ENCODE measurements around the gene FGF14.
A peak's percentile ranks its signal among the peaks of the same experiment; 100 is the strongest.

The FGF14 gene

GRCh38 chr13:101706651-101707050, 695.2 kb downstream of the FGF14 start:
- no peak for DNase-seq

- DNase-seq = no peak
Observed at GRCh38 chr13:101703838-101704237, 698.0 kb downstream of the FGF14 start.

DNA sequence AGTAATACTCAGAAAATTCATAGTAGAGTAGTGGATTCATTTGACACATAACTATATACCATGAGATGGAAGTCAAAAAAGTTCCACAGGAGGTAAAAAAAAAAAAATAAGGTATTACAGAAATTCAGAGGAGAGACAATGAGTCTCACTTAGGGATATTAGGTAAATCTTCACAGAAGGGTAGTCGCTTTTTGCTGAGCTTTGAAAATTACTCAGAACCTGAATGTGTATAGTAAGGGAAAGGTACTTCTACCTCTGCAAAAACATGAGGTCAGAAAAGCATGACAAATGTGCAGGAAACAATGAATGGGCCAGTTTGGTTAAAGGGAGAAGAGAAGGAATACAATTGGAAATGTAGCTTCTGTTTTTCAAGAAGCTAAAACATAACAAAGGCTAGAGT, 698.8 kb downstream of the FGF14 start:
- no peak for DNase-seq

DNA sequence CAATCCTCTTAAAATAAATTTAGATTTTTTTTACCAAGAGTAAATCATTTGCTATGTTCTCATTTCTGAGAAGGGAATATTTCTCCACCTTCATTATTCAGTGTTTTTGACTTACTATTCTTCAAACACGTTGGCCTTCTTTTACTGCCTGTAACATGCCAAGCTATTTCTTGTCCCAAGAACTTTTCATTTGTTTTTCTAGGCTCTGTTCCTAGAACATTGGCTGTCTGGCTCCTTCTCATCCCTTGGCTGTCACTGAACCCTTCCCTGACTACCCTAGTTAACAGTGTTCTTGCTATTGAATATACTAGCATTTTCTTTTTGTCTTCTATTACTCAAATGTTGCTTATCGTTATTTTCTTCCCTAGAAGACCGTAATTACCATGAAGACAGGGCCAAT, 701.2 kb downstream of the FGF14 start:
- peak; percentile 30 for DNase-seq

DNA sequence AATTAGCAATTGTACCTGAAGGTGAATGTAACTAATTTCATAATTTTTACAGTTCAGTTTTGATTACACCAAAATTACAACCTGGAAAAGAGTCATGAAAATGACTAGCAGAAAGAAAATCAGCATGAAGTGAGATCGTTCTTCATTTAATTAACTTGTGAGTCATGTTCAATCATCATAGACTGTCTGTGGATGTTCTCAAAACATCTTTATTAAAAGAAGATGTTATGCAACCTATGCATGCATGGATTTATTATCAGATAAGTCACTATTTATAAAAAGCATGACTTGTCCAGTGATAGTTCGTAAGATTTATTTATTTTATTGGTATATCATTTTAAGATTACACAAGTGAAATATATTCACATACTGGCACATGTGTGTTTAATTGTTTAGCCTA, 703.4 kb downstream of the FGF14 start:
- no peak for DNase-seq

DNA sequence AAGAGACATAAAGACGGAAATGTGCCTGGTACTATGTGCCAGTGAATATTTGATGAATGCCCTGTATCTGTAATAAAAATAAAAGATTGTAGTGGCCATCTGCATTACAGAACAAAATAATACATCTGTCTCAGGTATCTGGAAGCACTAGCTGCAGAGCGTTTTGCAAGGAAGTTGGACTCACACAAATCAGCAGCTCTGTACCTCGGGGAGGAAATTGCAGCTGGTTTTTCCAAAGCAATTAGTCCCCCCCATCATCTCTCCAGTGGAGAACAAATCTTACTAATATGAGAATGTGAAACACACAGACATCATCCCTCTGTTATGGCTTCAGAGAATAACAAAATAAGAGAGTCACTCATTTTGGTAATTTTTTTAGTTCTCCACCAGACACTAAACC, 704.1 kb downstream of the FGF14 start:
- DNase-seq = no peak

- DNase-seq = no peak
Observed at GRCh38 chr13:101695870-101696516, 705.9 kb downstream of the FGF14 start.

DNA sequence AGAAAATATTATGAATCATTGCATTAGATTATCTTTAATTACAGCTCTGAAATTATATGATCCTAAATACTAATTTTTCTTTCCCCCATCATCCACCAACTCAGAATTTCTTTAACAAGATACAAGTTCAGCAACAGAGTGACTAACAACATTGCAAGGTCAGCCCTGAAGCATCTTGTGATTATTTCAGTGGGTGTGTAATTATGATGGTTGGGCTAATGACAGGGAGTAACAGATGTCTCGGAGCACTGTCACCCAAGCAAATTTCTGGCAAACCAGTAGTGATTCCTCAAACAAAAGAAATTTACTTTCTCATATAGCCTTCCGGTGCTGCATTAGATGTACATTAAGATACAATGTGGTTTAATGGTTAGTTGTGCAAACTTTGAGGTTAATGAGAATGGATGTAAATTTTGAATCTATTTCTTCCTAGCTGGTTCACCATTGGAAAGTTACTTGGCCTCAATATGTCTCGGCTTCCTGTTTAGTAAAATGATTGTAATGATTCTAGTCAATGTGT, 710.4 kb downstream of the FGF14 start:
- no peak for DNase-seq

GRCh38 chr13:101690871-101691270, 711.0 kb downstream of the FGF14 start:
- no peak for DNase-seq

GRCh38 chr13:101686003-101686402, 715.8 kb downstream of the FGF14 start:
- DNase-seq = no peak

DNA sequence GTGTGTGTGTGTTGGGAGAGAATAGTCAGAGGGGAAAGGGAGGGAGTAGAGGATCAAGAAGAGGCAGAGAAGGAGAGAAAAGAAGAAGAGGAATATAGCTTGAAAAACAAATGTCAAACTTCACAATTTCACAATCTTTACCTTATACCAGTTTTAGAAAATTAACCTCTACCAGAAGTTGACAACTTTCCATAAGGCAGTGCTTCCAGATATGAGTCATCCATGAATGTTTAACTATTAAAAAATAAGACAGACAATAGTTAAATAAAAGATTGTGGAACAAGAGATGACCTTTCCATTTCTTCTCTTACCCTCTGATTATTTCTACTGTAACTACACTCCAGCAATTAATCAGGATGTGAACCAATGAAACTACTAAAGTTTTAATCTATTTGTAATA, 720.0 kb downstream of the FGF14 start:
- no peak for DNase-seq

DNA sequence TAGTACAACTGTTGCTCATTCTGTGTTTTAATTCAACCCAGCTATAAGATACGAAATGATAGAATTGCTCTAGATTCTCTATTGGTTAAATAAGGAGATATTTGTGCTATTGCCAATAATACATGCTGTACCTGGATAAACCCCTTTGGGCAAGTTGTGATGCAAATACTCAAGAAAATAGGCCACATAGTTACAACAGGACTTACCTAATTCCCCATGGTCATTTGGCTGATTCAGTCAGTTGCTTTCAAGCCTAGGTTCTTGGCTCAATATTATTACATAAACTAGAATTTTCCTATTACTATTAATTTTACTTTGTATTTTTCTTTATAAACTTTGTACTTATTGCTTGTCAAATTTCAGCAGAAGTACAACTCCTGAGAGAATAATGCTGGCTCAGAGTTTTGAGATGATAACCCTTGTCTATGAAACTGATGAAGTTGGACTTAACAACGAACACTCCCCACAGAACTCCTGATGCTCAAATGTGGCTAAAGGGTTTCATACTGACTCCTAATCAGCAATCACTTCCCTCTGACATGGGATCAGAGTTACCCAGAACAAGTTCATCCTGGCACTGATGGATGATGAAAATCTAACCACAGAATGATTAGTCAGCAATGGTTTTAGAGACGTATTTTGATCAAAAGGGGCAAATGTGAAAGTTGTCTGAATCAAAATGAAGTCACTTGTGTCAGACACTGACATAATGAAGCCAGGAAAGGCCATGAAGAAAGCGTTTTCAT, 728.3 kb downstream of the FGF14 start:
- DNase-seq = no peak

DNA sequence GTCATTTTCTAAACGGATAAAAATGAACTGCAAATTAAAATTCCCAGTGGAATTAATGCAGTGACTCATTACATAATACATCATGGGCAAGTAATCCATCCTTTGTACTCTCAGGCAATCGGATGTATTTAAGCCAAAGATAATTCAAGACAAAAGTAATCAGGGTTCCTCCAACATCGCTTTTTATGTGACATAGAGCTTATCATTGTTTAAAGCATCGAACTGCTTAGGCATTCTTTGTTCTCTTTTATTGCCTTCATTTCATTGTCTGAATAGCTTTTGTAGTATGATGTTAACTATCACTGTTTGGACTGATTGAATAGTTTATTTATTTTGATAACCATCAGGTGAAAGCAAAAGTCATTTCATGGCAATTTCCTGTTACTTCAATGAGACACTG, 740.0 kb downstream of the FGF14 start:
- no peak for DNase-seq

Measured in midbrain (tissue), 1 donor.